Colonic mucosa (tissue), 4 donors: ENCODE results near the gene ZCCHC7. TPM values are rescaled to one million over a fixed set of nuclear protein-coding genes. Genes with fewer than 3 reads are reported as not detected.
"Not testable (repeated sequence)": the region's sequence is repeated elsewhere in the genome, so short reads cannot be mapped to it uniquely, and the experiment has no call there.

ENCODE experiments used
- DNase-seq: peaks from one replicate; pipeline ENCODE4 v3.0.0-alpha.2; 2020
- H3K27ac ChIP-seq: fragments of 200-600 bp; one replicate; pipeline ENCODE4 v1.8.0; 2021
- H3K27me3 ChIP-seq: fragments of 200-600 bp; one replicate; pipeline ENCODE4 v1.8.0; 2021
- H3K36me3 ChIP-seq: fragments of 200-600 bp; one replicate; pipeline ENCODE4 v1.8.0; 2021
- H3K4me1 ChIP-seq: fragments of 200-600 bp; one replicate; pipeline ENCODE4 v1.8.0; 2021; ENCODE audit warnings: mild to moderate bottlenecking
- H3K4me3 ChIP-seq: fragments of 200-600 bp; one replicate; pipeline ENCODE4 v1.8.0; 2021
- H3K9ac ChIP-seq, 2 donors: one replicate each; pipeline ENCODE4 v1.7.0; 2013; ENCODE audit warnings: control low read depth in 2 of 2, low read depth in 2 of 2, low read length in 2 of 2
- H3K9me3 ChIP-seq: fragments of 200-600 bp; one replicate; pipeline ENCODE4 v1.8.0; 2021
- CTCF ChIP-seq: fragments of 200-600 bp; IDR thresholded peaks from one replicate; pipeline ENCODE4 v1.8.0; 2022; ENCODE audit warnings: antibody characterized with exemption, mild to moderate bottlenecking
- intact Hi-C: fragments of 100-400 bp; cut with DNase I; formaldehyde crosslinking; loops from one replicate; pipeline ENCODE4 v1.14.1; 2022
- total RNA-seq, 2 donors: library from RNA; stranded (reverse); fragmentation: NEBNext Ultra II Directional in 1 of 2; extraction: Animal tissue kit (Norgen Biotek cat#: 25700) in 1 of 2; gene quantifications; one replicate each; pipeline ENCODE4 v1.2.1, GENCODE V29; 2021
- donor health status: healthy.
- donor health status: DM: no; HTN: no; CAD: no.
- donor health status: DM: no; HTN: no; CAD: no.

ZCCHC7 gene
- total RNA-seq, 2 donors from 2014 or later: 14.6 to 15.9 TPM

DNA sequence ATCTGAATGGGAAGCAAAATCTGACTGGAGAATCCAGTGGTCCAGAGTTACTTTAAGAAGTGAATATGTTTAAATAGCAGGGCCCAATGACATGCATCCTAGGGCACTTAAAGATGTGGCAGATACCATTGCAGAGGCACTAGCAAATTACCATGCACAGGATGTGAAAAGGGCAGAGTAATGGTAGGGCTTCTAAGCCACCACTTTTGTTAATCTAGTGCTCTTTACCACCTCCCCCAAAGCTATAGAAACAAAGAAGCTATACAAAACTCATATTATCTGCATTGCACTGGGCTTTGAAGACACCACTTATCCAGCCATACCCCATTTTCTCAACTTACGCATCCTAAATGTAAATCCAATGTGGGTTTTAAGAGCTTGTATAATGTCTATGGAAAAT lies 81.2 kb downstream of the ZCCHC7 start:
- H3K27ac ChIP-seq: no peak overlapping the region
- no peak overlapping the region for H3K9ac ChIP-seq
- TF ChIP-seq CTCF: no peak
- H3K36me3 ChIP-seq: no peaks in the 10 kb centered on the region
- no peaks in the 10 kb centered on the region for H3K4me1 ChIP-seq
- no peak overlapping the region for H3K4me3 ChIP-seq
- no peaks in the 10 kb centered on the region for H3K9me3 ChIP-seq
- H3K27me3 ChIP-seq: no peaks in the 10 kb centered on the region
- no peak for DNase-seq
- intact Hi-C loops: loop anchor here (10.0 kb wide), 1 partner anchor 63 kb away; no protein-coding TSS in a partner anchor

GRCh38 chr9:37202091-37202490 lies 81.7 kb downstream of the ZCCHC7 start:
- Histone ChIP-seq H3K27me3 (no peaks in the 10 kb centered on the region), H3K4me1 (no peaks in the 10 kb centered on the region), H3K27ac (no peak overlapping the region), H3K9ac (no peak overlapping the region), H3K36me3 (no peaks in the 10 kb centered on the region), H3K9me3 (no peaks in the 10 kb centered on the region), H3K4me3 (no peak overlapping the region)
- no peak for DNase-seq
- intact Hi-C loops: loop anchor here (10.0 kb wide), 1 partner anchor 63 kb away; no protein-coding TSS in a partner anchor
- TF ChIP-seq CTCF: no peak

GRCh38 chr9:37203456-37203855 lies 83.1 kb downstream of the ZCCHC7 start:
- not testable (repeated sequence) for H3K36me3 ChIP-seq, H3K27me3 ChIP-seq, H3K9me3 ChIP-seq, H3K27ac ChIP-seq, H3K9ac ChIP-seq, H3K4me1 ChIP-seq, DNase-seq, H3K4me3 ChIP-seq
- intact Hi-C loops: loop anchor here (10.0 kb wide), 1 partner anchor 61 kb away; no protein-coding TSS in a partner anchor

GRCh38 chr9:37206121-37206620 lies 85.8 kb downstream of the ZCCHC7 start:
- Histone ChIP-seq H3K36me3 (no peaks in the 10 kb centered on the region), H3K9me3 (no peaks in the 10 kb centered on the region), H3K27me3 (no peaks in the 10 kb centered on the region), H3K27ac (no peak overlapping the region), H3K4me1 (no peaks in the 10 kb centered on the region), H3K9ac (no peak overlapping the region), H3K4me3 (no peak overlapping the region)
- DNase-seq: no peak
- TF ChIP-seq CTCF: no peak
- intact Hi-C loops: loop anchor here (10.0 kb wide), 1 partner anchor 59 kb away; no protein-coding TSS in a partner anchor

GRCh38 chr9:37209431-37210386 lies 89.3 kb downstream of the ZCCHC7 start:
- DNase-seq: no peak
- Histone ChIP-seq H3K27ac (no peak overlapping the region), H3K9me3 (no peaks in the 10 kb centered on the region), H3K27me3 (no peaks in the 10 kb centered on the region), H3K4me1 (no peaks in the 10 kb centered on the region), H3K4me3 (no peak overlapping the region), H3K9ac (no peak overlapping the region), H3K36me3 (no peaks in the 10 kb centered on the region)
- TF ChIP-seq CTCF: no peak
- intact Hi-C loops: loop anchor here (10.0 kb wide), 1 partner anchor 55 kb away; no protein-coding TSS in a partner anchor
